Tibial nerve (tissue), 4 donors: Measurements from ENCODE around the gene MCUR1. TPM values are rescaled to one million over a fixed set of nuclear protein-coding genes. Genes with fewer than 3 reads are reported as not detected.
"Not testable (repeated sequence)": the region's sequence is repeated elsewhere in the genome, so short reads cannot be mapped to it uniquely, and the experiment has no call there.

Source experiments
- DNase-seq, 2 donors: peaks; one replicate each; pipeline ENCODE4 v3.0.0-alpha.2; 2019; ENCODE audit warnings: low spot score in 2 of 2
- H3K27ac ChIP-seq, 4 donors: fragments of 200-600 bp; sonication (generic) in 3 of 4; one replicate each; pipeline ENCODE4 v1.5.1; 2017 to 2019; ENCODE audit warnings: mild to moderate bottlenecking in 1 of 4
- H3K27me3 ChIP-seq, 2 donors: fragments of 200-600 bp; sonication (generic) in 1 of 2; one replicate each; pipeline versions ENCODE4 v1.5.1 to v1.6.0; 2017 to 2019
- H3K36me3 ChIP-seq, 3 donors: fragments of 200-600 bp; sonication (generic); one replicate each; pipeline ENCODE4 v1.5.1; 2018 to 2019
- H3K4me1 ChIP-seq, 4 donors: fragments of 200-600 bp; sonication (generic) in 3 of 4; one replicate each; pipeline ENCODE4 v1.5.1; 2017 to 2019
- H3K4me3 ChIP-seq, 4 donors: fragments of 200-600 bp; sonication (generic) in 3 of 4; one replicate each; pipeline ENCODE4 v1.5.1; 2017 to 2019; ENCODE audit warnings: mild to moderate bottlenecking in 1 of 4, moderate library complexity in 1 of 4
- H3K9me3 ChIP-seq, 4 donors: fragments of 200-600 bp; sonication (generic) in 3 of 4; one replicate each; pipeline ENCODE4 v1.5.1; 2017 to 2019
- CTCF ChIP-seq, 5 experiments: fragments of 200-600 bp in 3 of 5; fragments of 450-650 bp in 2 of 5; sonication (generic) in 3 of 5; IDR thresholded peaks; one replicate each; pipeline ENCODE4 v1.5.1; 2016 to 2019; ENCODE audit warnings: antibody characterized with exemption in 5 of 5, mild to moderate bottlenecking in 3 of 5, moderate library complexity in 2 of 5
- EP300 ChIP-seq, 2 donors: sonication (generic); formaldehyde crosslinking; IDR thresholded peaks; one replicate each; pipeline ENCODE4 v1.6.1; 2017; ENCODE audit warnings: antibody characterized with exemption in 2 of 2, mild to moderate bottlenecking in 1 of 2
- POLR2A ChIP-seq, 2 donors: fragments of 450-650 bp; IDR thresholded peaks; one replicate each; pipeline ENCODE4 v1.6.1; 2017; ENCODE audit warnings: antibody characterized with exemption in 2 of 2, mild to moderate bottlenecking in 2 of 2, moderate library complexity in 2 of 2
- WGBS, 2 donors: methylation state at CpG; one replicate each; pipeline ENCODE4 v1.1.5; 2018; 5-methylcytosine and 5-hydroxymethylcytosine counted together
- total RNA-seq, 4 donors: library from RNA; depleted of rRNA; stranded (reverse); fragments of >200 nt; gene quantifications; one replicate each; pipeline ENCODE4 v1.1.0, GENCODE V29; 2016

MCUR1 gene
- total RNA-seq, 4 donors from 2014 or later, result 7.9 to 23.7 (median 9.9) TPM

DNA sequence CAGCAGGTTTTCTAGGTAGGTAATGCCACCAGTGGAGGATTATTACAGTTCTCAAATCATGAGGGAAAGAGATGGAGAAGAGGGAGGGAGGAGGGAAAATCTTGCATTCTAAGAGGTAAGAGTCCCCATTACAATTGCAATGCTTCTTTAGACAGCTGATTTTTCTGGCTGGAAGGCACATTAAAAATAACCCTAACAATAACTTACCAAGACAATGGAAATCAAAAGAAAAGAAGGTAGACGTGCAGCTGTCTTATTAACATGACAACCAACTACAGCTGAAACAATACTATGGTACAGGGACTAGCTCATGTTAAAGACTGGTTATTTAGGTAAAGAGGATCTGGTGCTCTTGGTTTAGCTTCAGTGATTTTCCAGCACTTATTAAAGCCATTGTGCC is 24.6 kb downstream of the MCUR1 start:
- H3K27me3 ChIP-seq, result no peaks in the 10 kb centered on the region
- H3K4me1 ChIP-seq, result peaks cover 0 to 11% (median 0%) of the 10 kb centered on the region in 4 donors
- H3K27ac ChIP-seq, result no peak overlapping the region
- peaks cover 0 to 52% (median 2%) of the 10 kb centered on the region in 3 donors for H3K36me3 ChIP-seq
- whole genome bisulfite sequencing, 2 donors, result 66 to 81% methylated on average over 1 of the region's 1 CpG
- H3K4me3 ChIP-seq, result no peak overlapping the region
- no peaks in the 10 kb centered on the region for H3K9me3 ChIP-seq
- no peak for DNase-seq
- TF ChIP-seq CTCF (IDR thresholded peaks at IDR 0.05) (no peak), POLR2A (IDR thresholded peaks at IDR 0.05) (no peak), EP300 (IDR thresholded peaks at IDR 0.05) (no peak)

DNA sequence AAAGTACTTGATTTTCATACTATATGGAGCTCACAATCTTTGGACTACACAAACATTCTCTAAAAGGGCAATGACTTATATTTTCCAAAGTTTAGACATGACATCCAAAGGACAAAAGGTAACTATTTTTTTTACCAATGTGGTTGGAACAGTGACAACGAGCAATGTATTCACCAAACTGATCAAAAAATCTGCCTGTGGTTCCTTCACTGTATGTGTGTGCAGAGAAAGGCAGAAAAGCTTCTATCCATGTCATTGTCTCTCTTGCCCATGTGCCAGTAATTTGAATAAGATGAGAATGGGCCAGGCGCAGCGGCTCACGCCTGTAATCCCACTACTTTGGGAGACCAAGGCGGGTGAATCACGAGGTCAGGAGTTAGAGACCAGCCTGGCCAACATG is 25.5 kb downstream of the MCUR1 start:
- H3K27ac ChIP-seq, result no peak overlapping the region
- H3K4me3 ChIP-seq, result no peak overlapping the region
- H3K27me3 ChIP-seq, result no peaks in the 10 kb centered on the region
- no peaks in the 10 kb centered on the region for H3K9me3 ChIP-seq
- TF ChIP-seq POLR2A (IDR thresholded peaks at IDR 0.05), result no peak
- no peak for TF ChIP-seq CTCF (IDR thresholded peaks at IDR 0.05)
- TF ChIP-seq EP300 (IDR thresholded peaks at IDR 0.05), result no peak
- peaks cover 0 to 49% (median 0%) of the 10 kb centered on the region in 3 donors for H3K36me3 ChIP-seq
- peaks cover 0 to 11% (median 0%) of the 10 kb centered on the region in 4 donors for H3K4me1 ChIP-seq
- DNase-seq, result no peak
- 92 to 93% methylated on average over 6 of the region's 6 CpGs for WGBS, 2 donors

- no peaks in the 10 kb centered on the region for H3K9me3 ChIP-seq
- WGBS, 2 donors, result 20 to 27% methylated on average over 8 of the region's 8 CpGs
- H3K27ac ChIP-seq, result peak overlapping the region in 2 of 4 donors; percentile 21 to 36
- H3K4me3 ChIP-seq, result no peak overlapping the region
- DNase-seq, result no peak
- TF ChIP-seq EP300 (IDR thresholded peaks at IDR 0.05) (peak in 1 of 2 donors; percentile 7), POLR2A (IDR thresholded peaks at IDR 0.05) (no peak)
- H3K36me3 ChIP-seq, result peaks cover 0 to 43% (median 0%) of the 10 kb centered on the region in 3 donors
- H3K4me1 ChIP-seq, result peaks cover 0 to 11% (median 0%) of the 10 kb centered on the region in 4 donors
- no peaks in the 10 kb centered on the region for H3K27me3 ChIP-seq
Observed at GRCh38 chr6:13787137-13787536, 27.2 kb downstream of the MCUR1 start.

- not testable (repeated sequence) for DNase-seq, H3K27ac ChIP-seq, H3K27me3 ChIP-seq, H3K9me3 ChIP-seq, H3K4me3 ChIP-seq, H3K36me3 ChIP-seq, H3K4me1 ChIP-seq
- 91 to 94% methylated on average over 8 of the region's 8 CpGs for WGBS, 2 donors
Observed at GRCh38 chr6:13780162-13780561, 34.2 kb downstream of the MCUR1 start.

DNA sequence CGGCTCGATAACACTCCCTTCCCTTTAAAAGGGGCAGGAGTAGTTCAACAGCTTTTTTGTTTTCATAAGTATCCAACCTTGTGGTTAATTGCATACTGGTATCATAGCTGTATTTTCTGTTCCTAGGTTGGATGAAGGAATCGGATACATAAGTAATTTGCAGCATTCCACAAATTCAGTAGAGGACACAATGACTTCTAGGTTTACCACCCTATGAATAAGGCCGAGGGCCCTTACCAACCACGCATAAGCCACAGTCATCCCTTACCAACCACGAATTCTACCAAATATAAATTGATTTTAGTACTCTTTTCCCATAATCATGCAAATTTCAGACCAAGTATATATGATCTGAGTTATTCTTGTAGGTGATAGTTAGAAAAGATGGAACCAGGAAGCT is 36.3 kb downstream of the MCUR1 start:
- Histone ChIP-seq H3K4me3 (no peak overlapping the region), H3K36me3 (no peaks in the 10 kb centered on the region), H3K27ac (no peak overlapping the region), H3K9me3 (no peaks in the 10 kb centered on the region), H3K27me3 (no peaks in the 10 kb centered on the region), H3K4me1 (no peaks in the 10 kb centered on the region)
- TF ChIP-seq CTCF (IDR thresholded peaks at IDR 0.05), result no peak
- no peak for TF ChIP-seq POLR2A (IDR thresholded peaks at IDR 0.05)
- TF ChIP-seq EP300 (IDR thresholded peaks at IDR 0.05), result no peak
- 83 to 89% methylated on average over 6 of the region's 6 CpGs for WGBS, 2 donors
- DNase-seq, result no peak

- no peaks in the 10 kb centered on the region for H3K4me1 ChIP-seq
- H3K9me3 ChIP-seq, result no peaks in the 10 kb centered on the region
- DNase-seq, result no peak
- WGBS, 2 donors, result 85 to 86% methylated on average over 9 of the region's 9 CpGs
- H3K4me3 ChIP-seq, result no peak overlapping the region
- TF ChIP-seq EP300 (IDR thresholded peaks at IDR 0.05) (no peak), CTCF (IDR thresholded peaks at IDR 0.05) (no peak), POLR2A (IDR thresholded peaks at IDR 0.05) (no peak)
- peaks cover 0 to 5% (median 0%) of the 10 kb centered on the region in 3 donors for H3K36me3 ChIP-seq
- H3K27me3 ChIP-seq, result no peaks in the 10 kb centered on the region
- no peak overlapping the region for H3K27ac ChIP-seq
Observed at GRCh38 chr6:13776602-13777001, 37.8 kb downstream of the MCUR1 start.

DNA sequence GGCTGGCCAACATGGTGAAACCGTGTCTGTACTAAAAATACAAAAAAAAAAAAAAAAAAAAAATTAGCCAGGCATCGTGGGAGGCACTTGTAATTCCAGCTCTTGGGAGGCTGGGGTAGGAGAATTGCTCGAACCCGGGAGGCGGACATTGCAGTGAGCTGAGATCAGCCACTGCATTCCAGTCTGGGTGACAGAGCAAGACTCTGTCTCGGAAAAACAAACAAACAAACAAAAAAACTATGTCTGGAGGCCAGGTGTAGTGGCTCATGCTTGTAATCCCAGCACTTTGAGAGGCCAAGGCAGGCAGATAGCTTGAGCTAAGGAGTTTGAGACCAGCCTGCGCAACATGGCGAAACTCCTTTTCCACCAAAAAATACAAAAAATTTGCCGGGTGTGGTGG is 38.9 kb downstream of the MCUR1 start:
- DNase-seq, H3K27me3 ChIP-seq, H3K36me3 ChIP-seq, H3K9me3 ChIP-seq, H3K4me3 ChIP-seq, H3K4me1 ChIP-seq, H3K27ac ChIP-seq: not testable (repeated sequence)
- WGBS, 2 donors, result 85 to 92% methylated on average over 9 of the region's 9 CpGs

DNA sequence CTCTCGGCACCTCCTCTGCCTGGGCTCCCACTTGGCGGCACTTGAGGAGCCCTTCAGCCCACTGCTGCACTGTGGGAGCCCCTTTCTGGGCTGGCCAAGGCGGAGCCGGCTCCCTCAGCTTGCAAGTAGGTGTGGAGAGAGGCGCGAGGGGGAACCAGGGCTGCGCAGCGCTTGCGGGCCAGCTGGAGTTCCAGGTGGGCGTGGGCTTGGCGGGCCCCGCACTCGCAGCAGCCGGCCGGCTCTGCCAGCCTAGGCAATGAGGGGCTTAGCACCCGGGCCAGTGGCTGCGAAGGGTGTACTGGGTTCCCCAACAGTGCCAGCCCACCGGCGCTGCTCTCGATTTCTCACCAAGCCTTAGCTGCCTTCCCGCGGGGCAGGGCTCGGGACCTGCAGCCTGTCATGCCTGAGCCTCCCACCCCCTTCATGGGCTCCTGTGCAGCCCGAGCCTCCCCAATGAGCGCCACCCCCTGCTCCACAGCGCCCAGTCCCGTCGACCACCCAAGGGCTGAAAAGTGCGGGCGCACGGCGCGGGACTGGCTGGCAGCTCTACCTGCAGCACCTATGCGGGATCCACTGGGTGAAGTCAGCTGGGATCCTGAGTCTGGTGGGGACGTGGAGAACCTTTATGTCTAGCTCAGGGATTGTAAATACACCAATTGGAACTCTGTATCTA is 41.9 kb downstream of the MCUR1 start:
- H3K27ac ChIP-seq, H3K9me3 ChIP-seq, H3K27me3 ChIP-seq, H3K4me1 ChIP-seq, DNase-seq, H3K36me3 ChIP-seq, H3K4me3 ChIP-seq: not testable (repeated sequence)
- 96 to 98% methylated on average over 21 to 34 of the region's 35 CpGs for WGBS, 2 donors
